SK-N-SH treated with all-trans-retinoic acid at 6 μM for 48 hours (cell line): ENCODE data around the gene FBN3.

Source experiments
- ARNTL ChIP-seq: fragments of 450-650 bp; formaldehyde crosslinking; IDR thresholded peaks from 2 replicates; pipeline ENCODE4 v1.5.0; 2020; ENCODE audit warnings: low read depth, mild to moderate bottlenecking, moderate library complexity, borderline replicate concordance
- CSDC2 ChIP-seq: fragments of 250-450 bp; sonication (Bioruptor Pico); IDR thresholded peaks from 2 replicates; pipeline ENCODE4 v1.5.0; 2020; ENCODE audit warnings: mild to moderate bottlenecking, moderate library complexity
- PATZ1 ChIP-seq: fragments of 250-450 bp; sonication (Bioruptor Pico); IDR thresholded peaks from 2 replicates; pipeline ENCODE4 v1.8.0; 2020; ENCODE audit warnings: mild to moderate bottlenecking, moderate library complexity, borderline replicate concordance
- POU6F1 ChIP-seq: fragments of 250-450 bp; sonication (Bioruptor Pico); IDR thresholded peaks from 2 replicates; pipeline ENCODE4 v1.8.0; 2021; ENCODE audit warnings: low read depth, mild to moderate bottlenecking, moderate library complexity, borderline replicate concordance
- ZC3H10 ChIP-seq: fragments of 250-450 bp; sonication (Bioruptor Pico); IDR thresholded peaks from 2 replicates; pipeline ENCODE4 v1.5.1; 2021; ENCODE audit warnings: mild to moderate bottlenecking, moderate library complexity
- ZFP3 ChIP-seq: fragments of 250-450 bp; sonication (Bioruptor Pico); IDR thresholded peaks from 2 replicates; pipeline ENCODE4 v1.5.0; 2020; ENCODE audit warnings: mild to moderate bottlenecking, moderate library complexity
- ZFP30 ChIP-seq: fragments of 450-650 bp; formaldehyde crosslinking; IDR thresholded peaks from 2 replicates; pipeline ENCODE4 v1.5.0; 2022; ENCODE audit warnings: mild to moderate bottlenecking, moderate library complexity
- ZNF70 ChIP-seq: fragments of 450-650 bp; formaldehyde crosslinking; IDR thresholded peaks from 2 replicates; pipeline ENCODE4 v1.5.0; 2020; ENCODE audit warnings: mild to moderate bottlenecking, moderate library complexity

GRCh38 chr19:8050274-8051096 lies 98.9 kb downstream of the FBN3 start:
- TF ChIP-seq ZNF70 (CRISPR knock-in tag), result no peak
- no peak for TF ChIP-seq ZFP3
- TF ChIP-seq POU6F1 (CRISPR knock-in tag), result no peak
- no peak for TF ChIP-seq ARNTL (CRISPR knock-in tag)
- no peak for TF ChIP-seq ZC3H10
- no peak for TF ChIP-seq CSDC2
- no peak for TF ChIP-seq ZFP30
- no peak for TF ChIP-seq PATZ1 (CRISPR knock-in tag)
